ENCODE results near the gene FAM98C. TPM values are rescaled to one million over a fixed set of nuclear protein-coding genes. Genes with fewer than 3 reads are reported as not detected.
"Not testable (repeated sequence)": the region's sequence is repeated elsewhere in the genome, so short reads cannot be mapped to it uniquely, and the experiment has no call there.

FAM98C gene
- total RNA-seq, 2 experiments from 2014 or later: 21.0 to 25.9 TPM

DNA sequence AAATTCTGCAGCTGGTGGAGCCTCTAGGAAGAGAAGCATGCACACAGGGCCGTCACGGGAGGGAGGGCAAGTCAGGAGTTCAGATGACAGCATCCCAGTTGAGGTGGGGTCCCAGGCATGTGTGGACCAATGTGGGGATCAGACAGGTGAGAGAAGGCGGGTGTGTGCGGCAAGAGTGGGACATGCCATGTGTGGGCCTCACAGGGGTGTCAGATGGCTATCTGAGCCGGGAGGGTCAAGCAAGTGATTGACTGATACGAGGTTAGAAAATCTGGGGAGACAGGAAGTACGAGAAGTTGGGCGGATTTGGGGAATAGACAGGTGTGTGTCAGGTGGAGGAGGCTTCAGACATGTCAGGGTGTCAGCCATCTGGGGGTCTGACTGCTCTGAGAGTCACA, 14.3 kb downstream of the FAM98C start:
- no peak for ATAC-seq
- peaks cover 22% of the 10 kb centered on the region for H3K4me1 Mint-ChIP-seq (ENCODE audit: low read depth)
- ChIA-PET POLR2A (no interaction called here), CTCF (interaction anchor here (4.5 kb wide), 1 partner anchor 14 kb away, joined by 25 read pairs; the partner anchor contains the start of gene FAM98C)
- H3K36me3 Mint-ChIP-seq (ENCODE audit: low read depth): no peaks in the 10 kb centered on the region
- H3K27ac Mint-ChIP-seq: peak overlapping the region; percentile 78
- no peak for DNase-seq
- no peaks in the 10 kb centered on the region for H3K9me3 Mint-ChIP-seq (ENCODE audit: insufficient read depth)
- H3K4me3 Mint-ChIP-seq: peak overlapping the region; percentile 74
- H3K27me3 Mint-ChIP-seq (ENCODE audit: low read depth): peaks cover 4% of the 10 kb centered on the region

GRCh38 chr19:38417544-38418506, 14.9 kb downstream of the FAM98C start:
- CTCF ChIA-PET: interaction anchor here (4.5 kb wide), 1 partner anchor 15 kb away, joined by 25 read pairs; the partner anchor contains the start of gene FAM98C
- ATAC-seq (peak; percentile 85), DNase-seq (peak; percentile 79)
- POLR2A ChIA-PET: no interaction called here
- H3K27ac Mint-ChIP-seq: peak overlapping the region; percentile 78
- H3K27me3 Mint-ChIP-seq (ENCODE audit: low read depth): peaks cover 4% of the 10 kb centered on the region
- peak overlapping the region; percentile 74 for H3K4me3 Mint-ChIP-seq
- peaks cover 22% of the 10 kb centered on the region for H3K4me1 Mint-ChIP-seq (ENCODE audit: low read depth)
- no peaks in the 10 kb centered on the region for H3K9me3 Mint-ChIP-seq (ENCODE audit: insufficient read depth)
- no peaks in the 10 kb centered on the region for H3K36me3 Mint-ChIP-seq (ENCODE audit: low read depth)

GRCh38 chr19:38420935-38421334, 18.0 kb downstream of the FAM98C start:
- peaks cover 30% of the 10 kb centered on the region for H3K4me1 Mint-ChIP-seq (ENCODE audit: low read depth)
- CTCF ChIA-PET: interaction anchor here (1.6 kb wide), 1 partner anchor 18 kb away, joined by 8 read pairs; the partner anchor contains the start of gene FAM98C

DNA sequence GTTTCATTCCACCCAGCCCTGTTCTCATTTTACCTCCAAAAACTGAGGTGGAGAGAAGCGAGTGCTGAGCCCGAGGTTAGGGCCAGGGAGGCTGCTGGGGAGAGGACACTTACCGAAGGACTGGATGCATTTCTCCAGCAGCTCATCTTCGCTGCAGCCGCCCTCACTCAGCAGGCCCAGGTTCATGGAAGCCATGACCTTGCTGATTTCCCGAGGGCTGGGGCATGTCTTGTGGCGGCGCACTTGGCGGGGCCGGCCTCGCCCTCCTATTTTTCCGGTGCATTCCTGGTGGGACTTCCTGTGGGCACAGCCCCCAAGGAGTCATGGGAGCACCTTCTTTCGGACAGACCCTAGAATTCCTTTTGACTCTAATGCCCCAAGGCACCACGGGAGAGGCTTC, 19.0 kb downstream of the FAM98C start:
- DNase-seq (no peak), ATAC-seq (no peak)
- Mint-ChIP-seq H3K4me1 (ENCODE audit: low read depth) (peaks cover 34% of the 10 kb centered on the region), H3K27me3 (ENCODE audit: low read depth) (peaks cover 4% of the 10 kb centered on the region), H3K36me3 (ENCODE audit: low read depth) (no peaks in the 10 kb centered on the region), H3K27ac (no peak overlapping the region), H3K4me3 (no peak overlapping the region), H3K9me3 (ENCODE audit: insufficient read depth) (no peaks in the 10 kb centered on the region)
- POLR2A ChIA-PET: interaction anchor here (2.0 kb wide), 1 partner anchor 19 kb away, joined by 7 read pairs; the partner anchor contains the start of gene FAM98C
- CTCF ChIA-PET: no interaction called here

More at GRCh38 chr19:38420935-38421334, 18.0 kb downstream of the FAM98C start:
- ATAC-seq (no peak), DNase-seq (no peak)
- Mint-ChIP-seq H3K9me3 (ENCODE audit: insufficient read depth) (no peaks in the 10 kb centered on the region), H3K27ac (no peak overlapping the region), H3K36me3 (ENCODE audit: low read depth) (no peaks in the 10 kb centered on the region), H3K4me3 (no peak overlapping the region), H3K27me3 (ENCODE audit: low read depth) (peaks cover 4% of the 10 kb centered on the region)
- POLR2A ChIA-PET: interaction anchor here (2.0 kb wide), 1 partner anchor 18 kb away, joined by 7 read pairs; the partner anchor contains the start of gene FAM98C

DNA sequence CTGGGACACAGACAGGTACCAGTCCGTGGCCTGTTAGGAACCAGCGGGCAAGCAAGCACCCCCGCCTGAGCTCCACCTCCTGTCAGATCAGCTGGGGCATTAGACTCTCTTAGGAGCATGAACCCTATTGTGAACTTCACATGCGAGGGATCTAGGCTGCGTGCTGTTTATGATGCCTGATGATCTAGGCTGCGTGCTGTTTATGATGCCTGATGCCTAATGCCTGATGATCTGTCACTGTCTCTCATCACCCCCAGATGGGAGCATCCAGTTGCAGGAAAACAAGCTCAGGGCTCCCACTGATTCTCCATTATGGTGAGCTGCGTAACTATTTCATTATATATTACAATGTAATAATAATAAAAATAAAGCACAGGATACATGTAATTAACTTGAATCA, 19.5 kb downstream of the FAM98C start:
- POLR2A ChIA-PET: interaction anchor here (2.0 kb wide), 1 partner anchor 20 kb away, joined by 7 read pairs; the partner anchor contains the start of gene FAM98C
- CTCF ChIA-PET: no interaction called here
- peaks cover 28% of the 10 kb centered on the region for H3K4me1 Mint-ChIP-seq (ENCODE audit: low read depth)
- H3K36me3 Mint-ChIP-seq (ENCODE audit: low read depth): no peaks in the 10 kb centered on the region
- no peak for DNase-seq
- no peak for ATAC-seq
- H3K27ac Mint-ChIP-seq: no peak overlapping the region
- peaks cover 4% of the 10 kb centered on the region for H3K27me3 Mint-ChIP-seq (ENCODE audit: low read depth)
- H3K9me3 Mint-ChIP-seq (ENCODE audit: insufficient read depth): no peaks in the 10 kb centered on the region
- H3K4me3 Mint-ChIP-seq: no peak overlapping the region

- no peak overlapping the region for H3K27ac Mint-ChIP-seq
- ATAC-seq: no peak
- H3K4me1 Mint-ChIP-seq (ENCODE audit: low read depth): peaks cover 16% of the 10 kb centered on the region
- H3K27me3 Mint-ChIP-seq (ENCODE audit: low read depth): peaks cover under 1% of the 10 kb centered on the region
- ChIA-PET CTCF (interaction anchor here (1.1 to 3.4 kb wide), 2 partner anchors 21 to 522 kb away, joined by 5 to 20 read pairs; partner anchors contain the start of gene FAM98C), POLR2A (interaction anchor here (1.2 kb wide), 1 partner anchor 21 kb away, joined by 4 read pairs; the partner anchor contains the start of gene FAM98C)
- no peaks in the 10 kb centered on the region for H3K9me3 Mint-ChIP-seq (ENCODE audit: insufficient read depth)
- no peaks in the 10 kb centered on the region for H3K36me3 Mint-ChIP-seq (ENCODE audit: low read depth)
- H3K4me3 Mint-ChIP-seq: no peak overlapping the region
- no peak for DNase-seq
Observed at GRCh38 chr19:38424272-38424671, 21.4 kb downstream of the FAM98C start.

GRCh38 chr19:38425222-38425809, 22.4 kb downstream of the FAM98C start:
- peaks cover 21% of the 10 kb centered on the region for H3K4me1 Mint-ChIP-seq (ENCODE audit: low read depth)
- no peaks in the 10 kb centered on the region for H3K9me3 Mint-ChIP-seq (ENCODE audit: insufficient read depth)
- DNase-seq (no peak), ATAC-seq (no peak)
- peaks cover 3% of the 10 kb centered on the region for H3K27me3 Mint-ChIP-seq (ENCODE audit: low read depth)
- POLR2A ChIA-PET: interaction anchor here (1.1 kb wide), 1 partner anchor 9 kb away, joined by 4 read pairs; no protein-coding TSS in a partner anchor
- H3K4me3 Mint-ChIP-seq: no peak overlapping the region
- H3K27ac Mint-ChIP-seq: peak overlapping the region; percentile 34
- CTCF ChIA-PET: interaction anchor here (3.4 kb wide), 1 partner anchor 22 kb away, joined by 20 read pairs; the partner anchor contains the start of gene FAM98C
- no peaks in the 10 kb centered on the region for H3K36me3 Mint-ChIP-seq (ENCODE audit: low read depth)

DNA sequence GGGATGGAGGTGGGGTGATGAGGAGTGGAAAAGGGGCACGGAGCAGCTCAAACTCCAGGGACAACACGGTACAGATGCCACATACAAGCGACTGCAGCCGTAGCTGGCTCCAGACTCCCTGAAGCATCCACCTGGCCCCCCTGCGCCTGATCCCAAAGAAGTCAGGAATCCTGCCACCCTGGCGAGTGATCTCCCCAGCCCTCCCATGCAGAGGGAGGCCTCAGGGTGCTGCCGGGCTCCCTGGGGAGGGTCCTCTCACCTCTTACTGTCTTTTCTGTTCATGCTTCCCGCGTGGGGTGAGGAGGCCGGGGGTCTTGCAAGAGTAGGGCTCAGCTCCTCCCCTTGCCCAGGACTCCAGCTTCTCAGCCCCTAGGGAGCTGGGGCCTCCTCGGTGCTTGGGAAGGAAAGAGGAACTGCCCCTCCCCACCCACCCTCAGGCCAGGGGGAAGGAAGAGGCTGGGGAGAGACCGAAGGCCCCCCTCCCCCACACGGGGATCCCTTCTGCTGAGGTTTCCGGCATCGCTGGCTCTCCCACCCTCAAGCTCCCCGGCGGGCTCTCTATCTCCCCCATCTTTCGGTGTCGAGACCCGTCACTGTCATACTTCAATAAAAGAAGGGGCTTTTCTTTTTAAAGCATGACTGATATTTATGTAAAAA, 23.0 kb downstream of the FAM98C start, which contains the start of gene RASGRP4:
RASGRP4 (minus strand) TSS at position 410 of the 657 bp plus-strand sequence; CDS start at position 282, 128 bp downstream.
- ATAC-seq (peak; percentile 42), DNase-seq (peak; percentile 54)
- Mint-ChIP-seq H3K27me3 (ENCODE audit: low read depth) (peaks cover 3% of the 10 kb centered on the region), H3K4me3 (peak within 1 kb of the TSS; percentile 52), H3K36me3 (ENCODE audit: low read depth) (no peaks in the 10 kb centered on the region), H3K4me1 (ENCODE audit: low read depth) (peaks cover 21% of the 10 kb centered on the region), H3K27ac (peak within 1 kb of the TSS; percentile 34), H3K9me3 (ENCODE audit: insufficient read depth) (no peaks in the 10 kb centered on the region)
- ChIA-PET POLR2A (interaction anchor here (1.1 kb wide), 1 partner anchor 10 kb away, joined by 4 read pairs; no protein-coding TSS in a partner anchor), CTCF (interaction anchor here (0.8 to 3.4 kb wide), 2 partner anchors 23 to 106 kb away, joined by 3 to 20 read pairs; partner anchors contain the start of gene FAM98C)

DNA sequence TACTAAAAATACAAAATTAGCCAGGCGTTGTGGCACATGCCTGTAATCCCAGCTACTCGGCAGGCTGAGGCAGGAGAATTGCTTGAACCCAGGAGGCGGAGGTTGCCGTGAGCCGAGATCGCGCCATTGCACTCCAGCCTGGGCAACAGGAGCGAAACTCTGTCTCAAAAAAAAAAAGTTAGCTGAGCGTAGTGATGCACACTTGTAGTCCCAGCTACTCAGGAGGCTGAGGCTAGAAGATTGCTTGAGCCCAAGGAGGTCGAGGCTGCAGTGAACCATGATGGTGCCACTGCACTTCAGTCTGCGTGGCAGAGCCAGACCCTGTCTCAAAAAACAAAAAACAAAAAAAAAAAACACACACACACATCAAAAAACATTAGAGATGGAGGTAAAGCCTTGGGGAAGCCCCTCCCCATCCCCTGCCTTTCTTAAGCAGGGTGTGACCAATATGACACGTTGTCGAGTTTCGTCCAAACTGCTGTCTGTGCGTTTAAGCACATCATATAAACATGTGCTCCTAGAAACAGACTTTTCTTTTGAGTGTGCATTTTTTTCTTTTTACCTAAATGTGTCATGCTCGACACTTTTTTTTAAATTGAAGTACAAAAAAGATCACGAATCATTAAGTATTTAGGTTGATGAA, 24.3 kb downstream of the FAM98C start:
- H3K4me3 Mint-ChIP-seq; H3K36me3 Mint-ChIP-seq (ENCODE audit: low read depth); DNase-seq; H3K27ac Mint-ChIP-seq; H3K9me3 Mint-ChIP-seq (ENCODE audit: insufficient read depth); POLR2A ChIA-PET; ATAC-seq; H3K27me3 Mint-ChIP-seq (ENCODE audit: low read depth): not testable (repeated sequence)
- CTCF ChIA-PET: interaction anchor here (3.4 kb wide), 1 partner anchor 24 kb away, joined by 20 read pairs; the partner anchor contains the start of gene FAM98C
- peaks cover 21% of the 10 kb centered on the region for H3K4me1 Mint-ChIP-seq (ENCODE audit: low read depth)

GRCh38 chr19:38429055-38429810, 26.3 kb downstream of the FAM98C start:
- ChIA-PET POLR2A (no interaction called here), CTCF (no interaction called here)
- Mint-ChIP-seq H3K27ac (no peak overlapping the region), H3K36me3 (ENCODE audit: low read depth) (no peaks in the 10 kb centered on the region), H3K4me1 (ENCODE audit: low read depth) (peaks cover 24% of the 10 kb centered on the region), H3K27me3 (ENCODE audit: low read depth) (peaks cover 11% of the 10 kb centered on the region), H3K9me3 (ENCODE audit: insufficient read depth) (no peaks in the 10 kb centered on the region), H3K4me3 (no peak overlapping the region)
- ATAC-seq (peak; percentile 45), DNase-seq (no peak)
